ENCODE measurements around the gene MMP24. TPM values are rescaled to one million over a fixed set of nuclear protein-coding genes. Genes with fewer than 3 reads are reported as not detected.
A peak's percentile ranks its signal among the peaks of the same experiment; 100 is the strongest.

MMP24 gene
- total RNA-seq, 1 experiment from 2014 or later, result 7.1 TPM

- Histone ChIP-seq H3K27me3 (ENCODE audit: control insufficient read depth, insufficient read depth, low read length) (peaks cover 17% of the 10 kb centered on the region), H3K9me3 (ENCODE audit: control insufficient read depth, insufficient read depth, low read depth, low read length) (no peaks in the 10 kb centered on the region), H3K4me3 (ENCODE audit: low read depth in 2 of 2, low read length in 2 of 2) (peak overlapping the region in 1 of 2 experiments; percentile 30; a peak in 1 of 4 replicates), H3K36me3 (ENCODE audit: control insufficient read depth, insufficient read depth, low read length) (no peaks in the 10 kb centered on the region), H3K4me1 (ENCODE audit: control insufficient read depth, insufficient read depth, low read length) (no peaks in the 10 kb centered on the region), H3K27ac (ENCODE audit: low read length) (no peak overlapping the region)
- in situ Hi-C loops (cut with HindIII; ENCODE audit: low pct_unique_long_range_greater_than_20kb, low sequenced_read_pairs) (no loop called here), intact Hi-C loops (cut with micrococcal nuclease; ENCODE audit: unreplicated experiment) (no loop called here)
- no peak for TF ChIP-seq REST (IDR thresholded peaks at IDR 0.05; ENCODE audit: insufficient read depth in 1 of 2, low read depth in 2 of 2, low read length in 1 of 2)
- no peak for ATAC-seq
- ChIA-PET POLR2A (no interaction called here), CTCF (interaction anchor here (0.7 kb wide), 2 partner anchors 44 to 81 kb away, joined by 4 to 5 read pairs; no protein-coding TSS in a partner anchor)
- no TSS peak for BruUV-seq (replicated peaks)
- no peak for DNase-seq (ENCODE audit: low read depth, low spot score)
Measured at GRCh38 chr20:35225319-35226125, 968 bp upstream of the MMP24 start.

GRCh38 chr20:35226884-35227681 lies 593 bp downstream of the MMP24 start:
- Histone ChIP-seq H3K4me3 (ENCODE audit: low read depth in 2 of 2, low read length in 2 of 2) (peak overlapping the region; percentile 16 to 45), H3K27me3 (ENCODE audit: control insufficient read depth, insufficient read depth, low read length) (peaks cover 17% of the 10 kb centered on the region), H3K27ac (ENCODE audit: low read length) (no peak overlapping the region), H3K9me3 (ENCODE audit: control insufficient read depth, insufficient read depth, low read depth, low read length) (no peaks in the 10 kb centered on the region), H3K4me1 (ENCODE audit: control insufficient read depth, insufficient read depth, low read length) (no peaks in the 10 kb centered on the region), H3K36me3 (ENCODE audit: control insufficient read depth, insufficient read depth, low read length) (no peaks in the 10 kb centered on the region)
- TF ChIP-seq REST (IDR thresholded peaks at IDR 0.05; ENCODE audit: insufficient read depth in 1 of 2, low read depth in 2 of 2, low read length in 1 of 2), result peak; percentile 95 to 97
- no peak for TF ChIP-seq TCF7L2 (IDR thresholded peaks at IDR 0.05; ENCODE audit: low read depth, low read length)
- 0 out of 2 replicates have a peak, but pooled peaks have one; percentile 87 for TF ChIP-seq SIN3A (IDR thresholded peaks at IDR 0.05; ENCODE audit: borderline replicate concordance, insufficient read depth, low read depth, low read length)
- CTCF ChIA-PET, result interaction anchor here (0.7 kb wide), 1 partner anchor 364 kb away, joined by 5 read pairs; no protein-coding TSS in a partner anchor
- no TSS peak for BruUV-seq (replicated peaks)
- ATAC-seq (peak; percentile 81), DNase-seq (ENCODE audit: low read depth, low spot score) (no peak)
- intact Hi-C loops (cut with micrococcal nuclease; ENCODE audit: unreplicated experiment), result no loop called here
- POLR2A ChIA-PET, result interaction anchor here (0.6 kb wide), 1 partner anchor 36 kb away, joined by 7 read pairs; no protein-coding TSS in a partner anchor
- in situ Hi-C loops (cut with HindIII; ENCODE audit: low pct_unique_long_range_greater_than_20kb, low sequenced_read_pairs), result no loop called here

All from Panc1 (cell line).